Glomerular endothelial cell (primary cell): ENCODE data around the gene TMEM161A. TPM values are rescaled to one million over a fixed set of nuclear protein-coding genes. Genes with fewer than 3 reads are reported as not detected.

Experiments used
- DNase-seq: peaks from one replicate; pipeline ENCODE4 v3.0.0-alpha.2; 2011; ENCODE audit warnings: low read depth, low spot score; ENCODE audit errors: extremely low read depth
- total RNA-seq: library from RNA; depleted of rRNA; stranded (reverse); fragments of >200 nt; gene quantifications from 2 replicates; pipeline ENCODE4 v1.2.3, GENCODE V29; 2015

Gene TMEM161A
- total RNA-seq, 1 donor from 2014 or later: 22.0 TPM

DNA sequence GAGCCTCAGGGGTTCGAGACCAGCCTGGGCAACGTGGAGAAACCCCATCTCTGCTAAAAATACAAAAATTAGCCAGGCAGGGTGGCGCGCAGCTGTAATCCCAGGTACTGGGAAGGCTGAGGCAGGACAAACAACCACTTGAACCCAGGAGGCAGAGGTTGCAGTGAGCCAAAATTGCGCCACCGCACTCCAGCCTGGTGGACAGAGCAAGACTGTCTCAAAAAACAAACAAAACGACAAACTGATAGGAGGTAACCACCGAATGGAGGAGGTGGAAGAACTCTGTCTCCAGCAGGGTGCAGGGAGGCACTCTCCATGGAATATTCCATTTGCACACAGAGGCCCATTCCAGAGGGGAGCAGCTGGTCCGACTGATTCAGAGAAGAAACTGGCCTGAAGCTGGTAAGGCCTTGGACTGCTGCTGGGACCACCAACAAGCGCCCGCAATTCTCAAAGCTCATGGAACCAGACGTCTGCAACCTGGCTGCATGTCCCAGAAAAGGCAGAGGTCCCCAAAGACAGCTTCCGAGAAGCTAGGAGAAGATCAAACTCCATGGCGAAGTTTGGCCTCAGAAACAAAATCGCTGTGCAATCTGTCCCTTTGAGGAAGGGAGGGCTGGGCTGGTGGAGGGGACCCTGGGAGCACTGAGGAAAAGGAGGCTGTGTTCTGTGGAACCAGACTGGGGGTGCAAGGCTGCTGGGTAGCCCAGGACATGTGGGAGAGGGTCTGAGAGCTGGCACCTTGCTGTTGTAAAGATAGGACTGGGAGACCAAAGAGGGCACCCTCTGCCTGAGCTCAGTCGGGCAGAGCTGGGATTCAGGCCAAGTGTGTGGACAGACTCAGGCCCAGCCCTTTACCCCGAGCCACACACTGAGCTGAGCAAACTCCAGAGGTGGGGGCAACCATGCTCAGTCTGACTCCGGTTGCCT, 39.3 kb downstream of the TMEM161A start:
- DNase-seq: no peak

DNA sequence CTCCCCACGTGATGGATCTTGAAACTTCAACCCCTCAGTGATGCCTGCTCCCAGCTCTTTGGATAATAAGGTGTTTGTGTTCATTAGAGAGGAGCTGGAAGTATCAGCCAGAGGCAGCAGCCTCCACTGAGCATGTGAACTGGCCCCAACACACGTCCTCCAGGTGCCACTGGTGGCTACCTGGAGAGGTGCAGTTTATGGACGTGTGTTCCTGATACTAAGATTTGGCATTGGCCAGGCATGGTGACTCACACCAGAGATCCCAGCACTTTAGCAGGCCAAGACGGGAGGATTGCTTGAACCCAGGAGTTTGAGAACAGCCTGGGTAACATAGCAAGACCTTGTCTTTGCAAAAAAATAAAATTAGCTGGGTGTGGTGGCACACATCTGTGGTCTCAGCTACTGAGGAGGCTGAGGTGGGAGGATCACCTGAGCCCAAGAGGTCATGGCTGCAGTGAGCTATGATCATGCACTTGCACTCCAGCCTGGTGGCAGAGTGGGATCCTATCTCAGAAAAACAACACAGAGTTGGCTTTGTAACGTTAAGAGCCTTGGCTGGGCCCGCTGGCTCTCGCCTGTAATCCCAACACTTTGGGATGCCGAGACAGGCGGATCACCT, 40.1 kb downstream of the TMEM161A start:
- DNase-seq: no peak

DNA sequence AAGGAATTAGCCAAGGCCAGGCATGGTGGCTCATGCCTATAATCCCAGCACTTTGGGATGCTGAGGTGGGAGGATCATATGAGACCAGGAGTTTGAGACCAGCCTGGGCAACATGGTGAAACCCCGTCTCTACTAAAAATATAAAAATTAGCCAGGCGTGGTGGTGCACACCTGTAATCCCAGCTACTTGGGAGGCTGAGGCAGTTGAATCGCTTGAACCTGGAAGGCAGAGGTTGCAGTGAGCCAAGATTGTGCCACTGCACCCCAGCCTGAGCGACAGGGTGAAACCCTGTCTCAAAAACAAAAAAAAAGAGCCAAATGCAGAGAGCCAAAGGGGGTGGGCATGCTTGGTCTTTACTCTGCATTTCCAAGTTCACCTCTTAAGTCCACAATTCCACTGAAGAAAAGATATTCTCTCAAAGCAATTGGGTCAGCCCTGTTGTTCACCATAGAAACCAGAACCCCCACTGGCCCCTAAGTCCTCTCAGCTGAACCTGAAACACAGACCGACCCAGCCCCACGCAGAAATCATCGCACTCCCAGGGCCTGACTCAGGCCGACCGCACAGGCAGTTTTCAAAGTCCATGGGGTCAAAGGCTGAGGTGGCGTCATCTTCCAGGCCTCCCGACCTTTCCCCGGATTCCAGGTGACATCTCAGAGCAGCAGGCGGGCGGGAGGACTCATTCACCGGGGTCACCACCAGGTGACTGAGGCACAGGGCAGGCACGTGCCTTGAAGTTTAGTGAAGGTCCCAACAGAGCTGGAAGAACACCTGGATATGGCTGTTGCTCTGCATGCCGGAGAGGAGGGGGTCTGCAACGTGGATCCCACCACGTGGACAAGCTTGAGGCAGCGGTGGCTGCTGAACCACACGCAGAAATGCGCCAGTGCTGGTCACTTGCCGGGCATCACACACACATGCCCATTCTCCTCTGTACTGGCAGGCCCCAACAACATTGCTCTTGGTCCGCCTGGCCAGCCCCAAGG, 41.3 kb downstream of the TMEM161A start:
- DNase-seq: no peak

DNA sequence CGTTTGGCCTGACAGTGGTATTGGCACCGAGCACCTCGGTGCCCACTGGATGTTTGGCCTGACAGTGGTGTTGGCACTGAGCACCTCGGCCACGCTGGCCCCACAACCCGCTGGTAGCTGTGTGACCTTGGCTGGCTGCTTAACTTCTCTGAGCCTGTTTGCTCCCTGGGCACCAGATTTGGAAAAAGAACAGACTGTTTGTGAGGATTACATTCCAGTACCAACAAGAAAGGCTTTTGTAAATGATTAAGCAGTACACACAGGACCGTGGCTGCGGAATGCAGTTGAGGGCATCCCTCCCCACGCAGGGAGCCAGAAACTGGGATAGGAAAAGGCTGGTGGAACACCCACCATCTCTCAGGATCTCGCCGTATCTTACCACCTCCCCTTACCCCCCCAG, 42.6 kb downstream of the TMEM161A start:
- no peak for DNase-seq

DNA sequence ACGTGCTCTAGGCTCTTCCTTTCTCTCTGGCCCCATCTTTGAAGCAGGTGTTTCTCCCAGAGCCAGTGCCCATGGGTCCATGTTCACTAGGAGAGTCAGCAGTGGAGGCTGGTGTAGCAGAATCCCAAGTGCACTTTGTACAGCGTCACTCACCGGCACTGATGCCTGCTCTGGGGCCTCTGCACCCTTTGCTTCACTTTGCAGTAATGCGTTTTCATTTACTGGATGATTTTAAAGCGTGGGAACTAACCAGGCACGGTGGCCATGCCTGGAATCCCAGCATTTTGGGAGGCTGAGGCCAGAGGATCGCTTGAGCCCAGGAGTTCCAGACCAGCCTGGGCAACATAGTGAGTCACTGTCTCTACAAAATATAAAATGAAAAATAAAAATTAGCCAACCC, 43.8 kb downstream of the TMEM161A start:
- DNase-seq: no peak

DNA sequence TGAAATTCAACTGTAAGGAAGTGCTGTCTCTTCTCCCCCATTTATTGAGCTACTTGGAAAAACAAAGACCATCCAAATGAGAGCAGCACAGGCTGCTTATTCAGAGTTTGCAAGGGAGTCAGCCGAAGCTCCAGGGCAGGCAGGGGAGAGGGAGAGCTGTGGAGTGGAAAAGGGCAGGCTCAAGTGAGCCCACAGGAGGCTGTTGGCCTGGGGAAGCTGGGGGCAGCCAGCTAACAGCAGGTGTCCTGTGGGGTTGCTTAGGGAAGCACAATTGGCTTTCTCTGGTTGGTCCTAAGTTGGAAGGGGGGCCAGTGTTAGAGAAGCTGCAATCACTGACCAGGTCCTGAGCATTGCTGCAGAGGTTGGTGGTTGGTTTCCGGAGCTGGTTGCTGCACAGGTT, 50.6 kb downstream of the TMEM161A start:
- no peak for DNase-seq

DNA sequence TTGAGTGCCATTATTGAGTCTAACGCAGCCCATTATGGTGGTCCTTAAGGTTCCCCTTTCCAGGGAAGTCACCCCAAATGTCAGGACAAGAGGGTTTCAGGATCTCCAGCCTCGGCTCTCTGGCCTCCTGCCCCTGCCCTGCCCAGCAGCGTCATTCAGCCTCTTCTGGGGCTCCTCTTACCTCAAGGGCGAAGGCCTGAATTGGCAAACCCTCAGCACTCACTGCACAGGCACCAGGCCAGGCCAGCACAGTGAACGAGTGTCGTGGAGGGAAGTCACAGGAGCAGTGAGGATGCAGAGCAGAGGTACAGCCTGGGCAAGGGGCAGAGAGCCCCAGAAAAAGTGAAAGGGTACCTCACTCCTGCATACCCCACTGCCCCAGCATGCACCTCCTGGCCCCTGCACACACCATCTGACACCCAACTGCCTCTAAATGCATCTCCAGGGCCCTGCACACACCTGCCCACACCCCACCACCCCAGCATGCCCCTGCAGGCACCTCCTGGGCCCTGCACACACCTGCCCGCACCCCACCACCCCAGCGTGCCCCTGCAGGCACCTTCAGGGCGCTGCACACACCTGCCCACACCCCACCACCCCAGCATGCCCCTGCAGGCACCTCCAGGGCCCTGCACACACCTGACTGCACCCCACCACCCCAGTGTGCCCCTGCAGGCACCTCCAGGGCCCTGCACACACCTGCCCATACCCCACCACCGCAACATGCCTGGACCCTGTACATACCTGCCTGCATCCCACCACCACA, 54.7 kb downstream of the TMEM161A start:
- no peak for DNase-seq

DNA sequence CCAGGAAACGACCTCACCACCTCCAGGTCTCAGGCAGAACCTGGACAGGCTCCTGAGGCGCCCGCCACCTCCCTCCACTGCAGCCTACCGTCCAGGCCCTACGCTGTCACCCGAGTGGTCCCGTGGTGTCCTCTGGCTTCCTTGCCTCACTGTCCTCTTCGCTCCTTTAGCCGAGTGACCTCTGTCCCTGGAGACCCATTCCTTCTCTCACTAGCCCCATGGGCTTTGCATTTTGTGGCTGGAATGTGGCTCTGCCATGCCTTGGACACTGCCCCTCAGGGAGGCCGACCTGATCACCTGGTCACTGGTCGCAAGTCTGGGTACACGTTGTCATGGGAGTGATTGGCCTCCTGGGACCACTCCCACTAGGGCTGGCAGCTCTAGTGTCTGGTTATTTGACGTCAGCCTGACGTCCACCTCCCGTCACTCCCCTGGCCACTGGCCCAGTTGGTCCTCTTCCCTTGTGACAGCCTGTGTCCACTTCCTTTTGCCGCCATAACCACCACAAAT, 56.6 kb downstream of the TMEM161A start:
- DNase-seq: no peak

DNA sequence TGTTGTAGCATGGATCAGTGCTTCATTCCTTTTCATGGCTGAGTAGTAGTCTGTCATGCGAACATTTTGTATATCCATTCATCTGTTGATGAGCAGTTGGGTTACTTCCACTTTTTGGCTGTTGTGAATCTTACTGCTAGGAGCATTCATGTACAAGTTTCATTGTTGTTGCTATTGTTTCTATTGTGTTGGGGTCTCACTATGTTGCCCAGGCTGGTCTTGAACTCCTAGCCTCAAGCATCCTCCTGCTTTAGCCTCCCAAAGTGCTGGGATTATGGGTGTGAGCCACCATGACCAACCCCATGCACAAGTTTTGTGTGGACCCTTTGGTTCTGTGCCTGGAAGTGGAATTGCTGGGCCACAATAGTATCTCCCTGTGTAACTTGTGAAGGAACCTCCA, 58.7 kb downstream of the TMEM161A start:
- no peak for DNase-seq

DNA sequence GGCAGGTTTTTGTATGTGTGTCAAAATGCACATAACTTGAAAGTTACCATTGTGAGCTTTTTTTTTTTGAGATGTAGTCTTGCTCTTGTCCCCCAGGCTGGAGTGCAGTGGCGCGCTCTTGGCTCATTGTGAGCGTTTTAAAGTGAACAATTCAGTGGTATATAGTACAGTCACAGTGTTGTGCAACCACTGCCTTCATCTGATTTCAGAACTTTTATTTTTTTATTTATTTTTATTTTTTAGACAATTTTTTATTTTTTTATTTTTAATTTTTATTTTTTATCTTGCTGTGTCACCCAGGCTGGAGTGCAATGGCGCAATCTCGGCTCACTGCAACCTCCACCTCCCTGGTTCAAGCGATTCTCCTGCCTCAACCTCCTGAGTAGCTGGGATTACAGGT, 59.5 kb downstream of the TMEM161A start:
- no peak for DNase-seq

DNA sequence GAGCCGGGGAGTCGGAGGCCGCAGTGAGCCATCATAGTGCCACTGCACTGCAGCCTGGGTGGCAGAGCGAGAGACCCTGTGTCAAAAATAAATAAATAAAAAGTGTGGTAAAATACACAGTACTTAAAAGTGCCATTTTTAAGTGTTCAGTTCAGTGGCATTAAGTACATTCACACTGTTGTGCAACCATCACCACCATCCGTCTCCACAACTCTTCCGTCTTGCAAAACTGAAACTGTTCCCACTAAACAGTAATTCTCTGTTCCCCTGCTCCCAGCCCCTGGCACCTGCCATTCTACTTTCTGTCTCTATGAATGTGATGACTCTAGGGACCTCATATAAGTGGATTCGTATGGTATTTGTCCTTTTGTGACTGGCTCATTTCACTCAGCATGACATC, 61.2 kb downstream of the TMEM161A start:
- DNase-seq: no peak

DNA sequence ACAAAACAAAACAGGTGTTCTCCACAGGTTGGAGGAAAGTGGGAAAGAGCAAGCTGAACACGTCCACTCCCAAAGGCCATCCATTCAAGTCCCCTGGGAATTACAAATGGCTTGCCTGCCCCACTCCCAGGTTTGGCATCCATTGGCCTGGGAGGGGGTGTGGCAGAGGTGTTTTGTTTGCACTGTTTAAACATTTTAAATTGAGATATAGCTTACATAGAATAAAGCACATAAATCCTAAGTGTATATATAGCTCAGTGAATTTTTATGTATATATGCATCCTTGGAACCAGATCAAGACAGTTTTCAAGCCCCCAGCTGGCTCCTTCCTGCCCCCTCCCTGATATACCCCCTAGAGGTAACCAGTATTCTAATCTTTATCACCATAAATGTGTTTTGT, 61.8 kb downstream of the TMEM161A start:
- no peak for DNase-seq

DNA sequence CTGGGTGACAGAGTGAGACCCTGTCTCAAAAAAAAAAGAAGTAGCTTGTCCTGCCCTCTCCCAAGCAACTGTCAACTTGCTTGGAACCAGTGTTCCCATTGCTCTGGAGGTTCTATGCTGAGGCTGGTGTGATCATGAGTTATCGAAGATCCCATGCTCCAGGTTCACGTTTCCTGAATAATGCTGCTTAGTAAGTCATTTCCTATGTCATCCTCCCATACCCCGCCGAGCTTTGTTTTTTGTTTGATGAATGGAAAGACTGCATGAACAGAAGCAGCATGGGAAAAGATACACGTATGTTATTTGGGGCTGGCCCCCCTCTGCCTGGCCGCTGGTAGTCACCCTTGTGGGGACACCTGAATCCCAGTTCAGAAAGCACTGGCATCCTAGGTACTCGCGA, 63.2 kb downstream of the TMEM161A start:
- no peak for DNase-seq

DNA sequence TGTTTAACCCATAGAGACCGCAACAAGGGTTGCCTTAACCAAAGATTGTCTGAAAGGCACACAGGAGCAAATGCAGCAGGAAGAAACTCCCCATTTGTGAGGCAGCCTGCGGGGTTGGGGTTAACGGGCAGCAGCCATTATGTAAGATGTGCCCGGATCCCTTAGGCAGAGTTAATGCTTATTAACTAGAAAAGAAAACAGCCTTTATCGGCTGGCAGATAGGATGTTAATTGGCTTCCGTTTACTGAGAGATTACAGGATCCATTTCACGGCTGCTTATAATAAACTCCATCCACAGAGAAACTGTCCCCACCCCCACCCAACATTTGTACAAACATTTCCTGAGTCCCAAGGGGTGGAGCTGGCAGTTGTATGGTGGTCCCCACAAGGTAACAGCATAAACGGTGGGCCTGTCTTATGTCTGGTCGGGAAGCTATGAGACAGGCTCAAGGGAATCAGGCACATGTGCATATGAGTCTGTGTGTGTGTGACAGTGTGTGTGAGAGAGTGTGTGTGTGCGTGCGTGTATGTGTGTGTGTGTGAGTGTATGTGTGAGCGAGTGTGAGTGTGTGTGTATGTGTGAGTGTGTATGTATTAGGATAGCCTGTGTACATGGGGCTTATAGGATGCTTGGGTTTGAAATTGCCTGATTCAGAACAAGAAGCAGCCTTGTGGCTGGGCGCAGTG, 63.9 kb downstream of the TMEM161A start:
- DNase-seq: no peak

DNA sequence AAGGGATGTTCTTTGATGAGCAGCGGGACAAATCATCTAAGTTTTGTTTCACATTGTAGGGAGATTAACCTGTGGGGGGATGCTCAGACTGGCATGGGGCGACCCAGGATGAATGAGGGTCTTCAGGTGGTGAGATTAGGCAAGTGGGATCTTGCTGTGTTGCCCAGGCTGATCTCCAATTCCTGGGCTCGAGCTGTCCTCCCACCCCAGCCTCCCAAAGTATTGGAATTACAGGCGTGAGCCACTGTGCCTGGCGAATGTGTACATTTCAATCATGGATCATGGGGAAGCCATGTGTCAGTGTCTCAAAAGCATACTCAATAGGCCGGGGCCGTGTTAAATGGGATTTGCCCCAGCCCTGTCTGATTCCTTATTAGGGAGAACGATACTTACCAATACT, 66.4 kb downstream of the TMEM161A start:
- no peak for DNase-seq

Other genes with a start within 250 kb of the TMEM161A start
- gene CERS1, start 242.3 kb downstream of the TMEM161A start, total RNA-seq: 10.9 and 12.3 TPM in 2 replicates
- gene COPE, start 219.1 kb downstream of the TMEM161A start, total RNA-seq: 311 and 365 TPM in 2 replicates
- 46.3 and 56.3 TPM in 2 replicates for gene DDX49, start 218.8 kb downstream of the TMEM161A start, total RNA-seq
- 268 and 518 TPM in 2 replicates for gene HOMER3, start 197.3 kb downstream of the TMEM161A start, total RNA-seq
- 34.8 and 38.9 TPM in 2 replicates for gene SUGP2, start 105.0 kb downstream of the TMEM161A start, total RNA-seq
- 40.0 and 41.1 TPM in 2 replicates for gene ARMC6, start 104.9 kb downstream of the TMEM161A start, total RNA-seq
- 6.1 and 6.8 TPM in 2 replicates for gene SLC25A42, start 74.5 kb downstream of the TMEM161A start, total RNA-seq
- not detected in 2 replicates for gene MEF2B, start 31.8 kb upstream of the TMEM161A start, total RNA-seq
- 20.7 and 29.3 TPM in 2 replicates for gene BORCS8, start 53.7 kb upstream of the TMEM161A start, total RNA-seq
- 89.3 and 109 TPM in 2 replicates for gene RFXANK, start 53.8 kb upstream of the TMEM161A start, total RNA-seq
- 3.1 and 8.5 TPM in 2 replicates for gene NR2C2AP, start 64.9 kb upstream of the TMEM161A start, total RNA-seq
- not detected in 2 replicates for gene NCAN, start 73.5 kb upstream of the TMEM161A start, total RNA-seq
- gene TM6SF2, start 134.8 kb upstream of the TMEM161A start, total RNA-seq: not detected in 2 replicates
- 43.7 and 45.8 TPM in 2 replicates for gene SUGP1, start 182.0 kb upstream of the TMEM161A start, total RNA-seq
- 34.3 and 46.0 TPM in 2 replicates for gene MAU2, start 182.4 kb upstream of the TMEM161A start, total RNA-seq